ENCODE measurements around the gene MYO5A.
"Not testable (repeated sequence)": the region's sequence is repeated elsewhere in the genome, so short reads cannot be mapped to it uniquely, and the experiment has no call there.

The MYO5A gene

GRCh38 chr15:52540374-52541012 is 11.8 kb upstream of the MYO5A start:
- DNase-seq, result no peak

GRCh38 chr15:52537459-52537858 is 8.8 kb upstream of the MYO5A start:
- DNase-seq, result no peak

DNA sequence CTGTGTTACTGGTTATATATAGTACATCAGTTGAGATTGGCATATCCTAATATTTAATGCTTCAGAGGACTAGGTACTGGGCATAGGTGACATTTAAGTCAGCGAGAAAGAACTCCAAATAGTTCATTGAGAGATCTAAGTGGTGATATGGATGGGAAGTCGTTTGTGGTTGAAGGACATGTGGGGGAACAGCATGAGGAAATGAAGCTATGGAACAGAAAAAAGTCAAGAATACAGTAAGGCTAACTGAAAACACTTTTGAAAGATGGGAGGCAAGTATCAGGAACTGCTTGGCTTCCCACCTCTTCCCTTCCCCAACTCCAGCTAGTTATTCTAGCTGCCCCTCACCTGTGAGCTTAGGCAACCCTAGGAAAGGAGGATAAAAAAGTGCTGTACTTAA is 3.7 kb upstream of the MYO5A start:
- no peak for DNase-seq

GRCh38 chr15:52529940-52530339 is 1.3 kb upstream of the MYO5A start:
- no peak for DNase-seq

DNA sequence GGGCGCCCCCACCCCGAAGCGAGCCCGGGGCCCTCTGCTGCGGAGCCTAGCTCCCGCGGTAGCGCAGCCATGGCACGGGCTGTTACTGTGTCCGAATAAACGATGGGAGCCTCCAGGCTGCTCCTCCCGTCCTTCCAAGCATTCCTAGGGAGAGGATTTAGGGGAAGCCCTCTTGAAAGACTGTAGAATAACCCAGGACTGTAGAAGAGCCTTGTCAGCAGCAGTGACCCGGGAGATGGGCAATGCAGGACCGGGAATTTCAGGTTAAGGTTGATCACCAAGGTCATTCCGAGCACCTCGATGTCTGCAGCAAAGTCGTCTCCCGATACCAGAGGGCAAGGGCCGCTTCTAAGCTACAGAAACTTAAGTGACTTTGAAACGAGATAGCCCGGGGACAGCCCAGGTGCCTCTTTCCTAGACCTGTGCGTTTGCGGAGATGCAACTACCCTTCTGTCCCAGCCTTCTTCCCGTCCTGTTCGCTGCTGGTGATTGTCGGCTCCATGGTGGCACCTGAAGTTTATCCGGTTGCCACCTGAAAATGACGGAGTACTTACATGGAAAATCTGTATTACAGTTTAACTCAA is 753 bp upstream of the MYO5A start:
- peak in 2 of 5 experiments; percentile 6 to 35 for DNase-seq

- peak in 3 of 5 experiments; percentile 10 to 52 (median 24) for DNase-seq
Measured at GRCh38 chr15:52527911-52528563, 643 bp downstream of the MYO5A start.

- no peak for DNase-seq
Measured at GRCh38 chr15:52527196-52527910, 1.3 kb downstream of the MYO5A start.

- DNase-seq, result no peak
Measured at GRCh38 chr15:52524223-52525136, 4.2 kb downstream of the MYO5A start.

- no peak for DNase-seq
Measured at GRCh38 chr15:52523647-52524046, 5.0 kb downstream of the MYO5A start.

GRCh38 chr15:52523192-52523591 is 5.5 kb downstream of the MYO5A start:
- DNase-seq, result no peak

DNA sequence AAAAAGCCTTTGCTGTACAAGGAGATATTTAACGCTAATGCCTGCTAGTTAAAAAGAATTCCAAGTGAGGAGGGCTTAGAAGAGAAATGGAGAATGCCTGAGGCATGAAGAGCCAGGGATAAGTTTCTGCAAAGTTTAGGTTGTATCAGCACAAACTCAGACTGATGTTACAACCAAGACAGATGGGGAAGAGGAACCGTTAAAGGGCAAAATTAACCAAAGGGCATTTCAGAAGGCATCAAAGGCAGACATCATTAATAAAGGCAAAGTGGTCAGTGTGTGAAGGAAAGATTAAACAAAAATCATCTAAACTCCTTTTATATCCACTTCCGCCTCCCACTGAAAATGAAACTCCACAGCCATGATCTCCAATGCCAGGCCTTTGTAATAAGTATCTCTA is 7.0 kb downstream of the MYO5A start:
- no peak for DNase-seq

DNA sequence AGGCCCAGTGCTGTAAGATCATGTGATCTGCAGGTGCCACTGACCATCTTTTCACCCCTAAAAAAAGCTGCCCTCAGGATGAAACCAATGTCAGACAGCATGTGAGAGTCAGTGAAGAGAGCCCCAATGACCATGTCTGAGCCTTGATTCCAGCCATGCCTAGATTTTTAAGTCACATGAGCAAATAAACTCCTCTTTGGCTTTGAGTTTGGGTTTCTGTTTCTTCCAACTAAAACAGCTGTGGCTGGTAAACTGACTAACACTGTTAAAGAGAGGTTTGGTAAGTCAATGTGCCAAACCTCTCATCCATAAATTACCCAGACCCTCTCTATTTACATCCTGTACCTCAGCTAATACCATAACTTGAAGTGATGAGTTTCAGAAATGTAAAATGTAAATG is 8.3 kb downstream of the MYO5A start:
- no peak for DNase-seq

GRCh38 chr15:52518487-52519371 is 10.0 kb downstream of the MYO5A start:
- DNase-seq, result no peak

DNA sequence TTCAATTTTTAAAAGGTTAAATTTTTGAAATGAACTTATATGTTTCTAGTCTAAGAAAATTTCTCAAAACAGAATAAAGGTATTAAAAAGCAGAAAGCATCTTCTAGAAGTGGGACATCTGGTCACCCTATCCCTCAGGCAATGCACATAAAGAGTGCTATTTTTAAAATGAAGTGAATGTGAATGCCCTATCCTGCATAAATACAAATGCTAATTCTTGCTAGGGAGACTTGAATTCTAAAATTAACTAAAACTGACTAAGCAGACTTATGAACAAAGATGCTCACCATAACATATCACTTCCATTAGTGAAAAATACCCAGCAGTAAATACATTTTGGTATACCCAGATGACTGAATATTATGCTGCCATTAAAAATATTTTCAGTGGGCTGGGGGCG is 11.7 kb downstream of the MYO5A start:
- no peak for DNase-seq

GRCh38 chr15:52515343-52515742 is 13.3 kb downstream of the MYO5A start:
- DNase-seq, result no peak

GRCh38 chr15:52514482-52514881 is 14.2 kb downstream of the MYO5A start:
- DNase-seq, result no peak

GRCh38 chr15:52512869-52513268 is 15.8 kb downstream of the MYO5A start:
- DNase-seq, result not testable (repeated sequence)

- no peak for DNase-seq
Measured at GRCh38 chr15:52511084-52511483, 17.6 kb downstream of the MYO5A start.

GRCh38 chr15:52509500-52510245 is 19.0 kb downstream of the MYO5A start:
- DNase-seq, result no peak

DNA sequence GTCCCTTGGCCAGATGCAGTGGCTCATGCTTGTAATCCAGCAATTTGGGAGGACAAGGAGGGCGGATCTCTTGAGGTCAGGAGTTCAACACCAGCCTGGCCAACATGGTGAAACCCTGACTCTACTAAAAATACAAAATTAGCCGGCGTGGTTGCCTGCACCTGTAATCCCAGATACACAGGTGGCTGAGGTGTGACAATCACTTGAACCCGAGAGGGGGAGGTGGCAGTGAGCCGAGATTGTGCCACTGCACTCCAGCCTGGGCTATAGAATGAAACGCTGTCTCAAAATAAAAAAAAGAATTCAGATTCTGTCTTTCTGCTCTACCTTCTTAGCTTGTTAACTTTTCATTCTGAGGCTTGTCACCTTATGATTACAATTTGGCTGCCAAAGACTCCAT is 22.1 kb downstream of the MYO5A start:
- DNase-seq, result no peak

DNA sequence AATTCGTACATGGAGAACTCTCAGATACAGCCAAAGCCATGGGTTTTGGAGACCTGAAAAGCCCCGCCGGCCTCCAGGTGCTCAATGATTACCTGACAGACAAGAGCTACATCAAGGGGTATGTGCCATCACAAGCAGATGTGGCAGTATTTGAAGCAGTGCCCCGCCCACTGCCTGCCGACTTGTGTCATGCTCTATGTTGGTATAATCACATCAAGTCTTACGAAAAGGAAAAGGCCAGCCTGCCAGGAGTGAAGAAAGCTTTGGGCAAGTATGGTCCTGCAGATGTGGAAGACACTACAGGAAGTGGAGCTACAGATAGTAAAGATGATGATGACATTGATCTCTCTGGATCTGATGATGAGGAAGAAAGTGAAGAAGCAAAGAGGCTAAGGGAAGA is 23.5 kb downstream of the MYO5A start:
- DNase-seq, result no peak
